ENCODE results near the gene DSC2.

DNA sequence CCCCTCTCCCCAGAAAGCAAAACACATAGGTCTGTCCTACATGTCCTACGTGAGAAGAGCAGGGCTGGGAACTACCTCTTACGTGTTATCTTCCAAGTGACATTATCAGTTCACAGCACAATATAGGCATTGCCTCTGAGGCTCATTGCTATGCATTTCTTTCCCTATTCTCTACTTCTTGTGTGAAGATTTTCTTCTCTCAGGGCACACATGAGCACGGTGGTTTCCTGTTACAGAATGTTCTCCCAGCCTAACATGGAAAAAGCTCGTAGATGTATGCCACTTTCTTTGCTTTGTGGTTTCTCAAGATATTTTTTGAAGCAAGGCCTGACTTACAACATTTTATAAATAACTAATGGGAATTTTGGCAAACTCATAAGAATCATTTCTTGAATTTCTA, 40.3 kb downstream of the DSC2 start:
- TF ChIP-seq, protein P1, sequence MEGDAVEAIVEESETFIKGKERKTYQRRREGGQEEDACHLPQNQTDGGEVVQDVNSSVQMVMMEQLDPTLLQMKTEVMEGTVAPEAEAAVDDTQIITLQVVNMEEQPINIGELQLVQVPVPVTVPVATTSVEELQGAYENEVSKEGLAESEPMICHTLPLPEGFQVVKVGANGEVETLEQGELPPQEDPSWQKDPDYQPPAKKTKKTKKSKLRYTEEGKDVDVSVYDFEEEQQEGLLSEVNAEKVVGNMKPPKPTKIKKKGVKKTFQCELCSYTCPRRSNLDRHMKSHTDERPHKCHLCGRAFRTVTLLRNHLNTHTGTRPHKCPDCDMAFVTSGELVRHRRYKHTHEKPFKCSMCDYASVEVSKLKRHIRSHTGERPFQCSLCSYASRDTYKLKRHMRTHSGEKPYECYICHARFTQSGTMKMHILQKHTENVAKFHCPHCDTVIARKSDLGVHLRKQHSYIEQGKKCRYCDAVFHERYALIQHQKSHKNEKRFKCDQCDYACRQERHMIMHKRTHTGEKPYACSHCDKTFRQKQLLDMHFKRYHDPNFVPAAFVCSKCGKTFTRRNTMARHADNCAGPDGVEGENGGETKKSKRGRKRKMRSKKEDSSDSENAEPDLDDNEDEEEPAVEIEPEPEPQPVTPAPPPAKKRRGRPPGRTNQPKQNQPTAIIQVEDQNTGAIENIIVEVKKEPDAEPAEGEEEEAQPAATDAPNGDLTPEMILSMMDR (IDR thresholded peaks at IDR 0.05; ENCODE audit: low read depth, low read length), result no peak
- TF ChIP-seq EZH2phosphoT487 (IDR thresholded peaks at IDR 0.05; ENCODE audit: low read depth), result no peak

All from OCI-LY3 (cell line).